Endothelial cell of umbilical vein (primary cell): Measurements from ENCODE around the gene GNAQ. TPM values are rescaled to one million over a fixed set of nuclear protein-coding genes. Genes with fewer than 3 reads are reported as not detected.

Experiments
- BruUV-seq: library from RNA; stranded (reverse); fragments of 400-500 nt; replicated peaks from 2 replicates; lab custom pipeline; 2021; lab: Mats Ljungman, UMichigan
- CTCF ChIA-PET: fragments of 300-600, 350-600 bp; sonication (Branson Sonifier 250); formaldehyde crosslinking; loops from one replicate; lab custom pipeline; 2021; ENCODE audit warnings: antibody characterized with exemption, inconsistent platforms; lab: Charles Lee
- POLR2A ChIA-PET: fragments of 300-600, 350-600 bp; sonication (Branson Sonifier 250); formaldehyde crosslinking; loops from one replicate; lab custom pipeline; 2021; ENCODE audit warnings: antibody characterized with exemption, inconsistent platforms; lab: Charles Lee
- DNase-seq: peaks from one replicate; pipeline ENCODE4 v3.0.0-alpha.2; 2011; ENCODE audit warnings: low read depth, low spot score
- FAIRE-seq: peaks from 2 replicates; lab custom pipeline; 2011; peaks lifted over from hg19 to GRCh38; lab: Jason Lieb, UNC
- H2AFZ ChIP-seq: 2 replicates; pipeline ENCODE4 v1.6.0; 2012; ENCODE audit warnings: low read depth, low read length, control low read depth, inconsistent platforms
- H3K27ac ChIP-seq: 2 replicates; pipeline ENCODE4 v1.5.1; 2011; ENCODE audit warnings: low read depth, mild to moderate bottlenecking, control low read depth, low read length, moderate library complexity; ENCODE audit not compliant: insufficient read depth
- H3K27me3 ChIP-seq, 2 experiments: 2 replicates each; pipeline versions ENCODE4 v1.6.0 to v1.6.1; 2011; ENCODE audit warnings: low read length in 2 of 2, mixed read lengths in 1 of 2; ENCODE audit not compliant: control insufficient read depth in 2 of 2, insufficient read depth in 2 of 2
- H3K36me3 ChIP-seq, 2 experiments: 2 replicates in 1 of 2; 3 replicates in 1 of 2; pipeline ENCODE4 v1.5.1; 2011; ENCODE audit warnings: low read length in 2 of 2, mild to moderate bottlenecking in 1 of 2, moderate library complexity in 1 of 2; ENCODE audit not compliant: control insufficient read depth in 2 of 2, insufficient read depth in 2 of 2; ENCODE audit errors: extremely low read depth in 1 of 2
- H3K4me1 ChIP-seq: 3 replicates; pipeline ENCODE4 v1.5.1; 2011; ENCODE audit warnings: mild to moderate bottlenecking, low read length; ENCODE audit not compliant: control insufficient read depth, insufficient read depth; ENCODE audit errors: extremely low read depth
- H3K4me2 ChIP-seq: 2 replicates; pipeline ENCODE4 v1.6.1; 2011; ENCODE audit warnings: low read length, control low read depth, mixed read lengths; ENCODE audit not compliant: insufficient read depth
- H3K4me3 ChIP-seq, 3 experiments: fragments of 200-600 bp in 1 of 3; sonication (generic), shearing (Covaris generic) in 1 of 3; replicated peaks in 1 of 3; 2 replicates each; pipeline ENCODE4 v1.5.1; 2011 to 2016; ENCODE audit warnings: control low read depth in 3 of 3, low read length in 3 of 3, mild to moderate bottlenecking in 2 of 3, inconsistent platforms in 1 of 3, low read depth in 1 of 3, moderate library complexity in 1 of 3; ENCODE audit not compliant: insufficient read depth in 1 of 3
- H3K79me2 ChIP-seq: 2 replicates; pipeline ENCODE4 v1.6.0; 2012; ENCODE audit warnings: low read length, inconsistent platforms; ENCODE audit not compliant: control insufficient read depth, insufficient read depth
- H3K9ac ChIP-seq: replicated peaks from 2 replicates; pipeline ENCODE3; 2011; ENCODE audit warnings: low read length, control low read depth; ENCODE audit not compliant: insufficient read depth; ENCODE audit errors: extremely low read depth
- H3K9me1 ChIP-seq: replicated peaks from 3 replicates; pipeline ENCODE4 v1.6.0; 2011; ENCODE audit warnings: mild to moderate bottlenecking, low read length; ENCODE audit not compliant: control insufficient read depth, insufficient read depth; ENCODE audit errors: extremely low read depth
- H3K9me3 ChIP-seq: replicated peaks from 2 replicates; pipeline ENCODE4 v1.5.1; 2012; ENCODE audit warnings: low read length, inconsistent platforms; ENCODE audit not compliant: control insufficient read depth, insufficient read depth
- H4K20me1 ChIP-seq: replicated peaks from 2 replicates; pipeline ENCODE3; 2011; ENCODE audit warnings: mild to moderate bottlenecking, low read length; ENCODE audit not compliant: control insufficient read depth, insufficient read depth; ENCODE audit errors: extremely low read depth
- CTCF ChIP-seq, 2 donors: IDR thresholded peaks; 1 replicate in 1 of 2; 2 replicates in 1 of 2; pipeline ENCODE4 v1.5.1; 2011; ENCODE audit warnings: low read length in 2 of 2, mild to moderate bottlenecking in 2 of 2, moderate library complexity in 2 of 2, control low read depth in 1 of 2, inconsistent platforms in 1 of 2, low read depth in 1 of 2; ENCODE audit not compliant: insufficient read depth in 1 of 2; ENCODE audit errors: extremely low read depth in 1 of 2
- EZH2 ChIP-seq: IDR thresholded peaks from 2 replicates; pipeline ENCODE4 v1.6.1; 2012; ENCODE audit warnings: borderline replicate concordance, low read depth, mild to moderate bottlenecking, moderate library complexity, low read length, inconsistent platforms; ENCODE audit not compliant: severe bottlenecking
- FOS ChIP-seq: IDR thresholded peaks from 2 replicates; pipeline ENCODE4 v1.6.1; 2011; ENCODE audit warnings: mild to moderate bottlenecking, low read length, moderate library complexity, borderline replicate concordance; ENCODE audit not compliant: insufficient read depth
- GATA2 ChIP-seq: IDR thresholded peaks from 2 replicates; pipeline ENCODE4 v1.7.0; 2011; ENCODE audit warnings: low read depth, mild to moderate bottlenecking, moderate library complexity, mixed read lengths, low read length; ENCODE audit not compliant: insufficient read length, insufficient read depth
- JUN ChIP-seq: IDR thresholded peaks from 2 replicates; pipeline ENCODE4 v1.6.1; 2011; ENCODE audit warnings: borderline replicate concordance, low read depth; ENCODE audit not compliant: insufficient read length, insufficient read depth
- MAX ChIP-seq: IDR thresholded peaks from 2 replicates; pipeline ENCODE4 v1.6.1; 2011; ENCODE audit not compliant: insufficient read depth, insufficient read length
- MYC ChIP-seq: IDR thresholded peaks from one replicate; pipeline ENCODE4 v1.6.1; 2011; ENCODE audit warnings: mild to moderate bottlenecking, low read depth, low read length
- POLR2A ChIP-seq: IDR thresholded peaks from 2 replicates; pipeline ENCODE4 v1.6.1; 2012; ENCODE audit warnings: low read depth, mild to moderate bottlenecking, control low read depth, low read length
- POLR2AphosphoS5 ChIP-seq: IDR thresholded peaks from 2 replicates; pipeline ENCODE4 v1.6.1; 2012; ENCODE audit warnings: low read depth, mild to moderate bottlenecking, control low read depth, low read length, moderate library complexity; ENCODE audit not compliant: insufficient read depth
- dilution Hi-C: fragments of 300-500 bp; cut with MboI; formaldehyde crosslinking; loops from one replicate; pipeline ENCODE4 v1.15.0; 2019; ENCODE audit warnings: low sequenced_read_pairs; ENCODE audit not compliant: extremely low pct_ligation_motif_present
- intact Hi-C: fragments of 100-400 bp; cut with micrococcal nuclease; formaldehyde crosslinking; loops from one replicate; pipeline ENCODE4 v1.10.0; 2022
- polyA plus RNA-seq, 4 experiments: library from polyadenylated mRNA; depleted of rRNA in 3 of 4; stranded (reverse) in 3 of 4; unstranded in 1 of 4; fragments of >200 nt; gene quantifications; 2 replicates each; pipeline versions ENCODE4 v1.2.1 to v1.2.3, GENCODE V29; 2011 to 2012; ENCODE audit warnings: missing spikeins in 1 of 4
- total RNA-seq: library from RNA; stranded (reverse); gene quantifications from 2 replicates; pipeline ENCODE4 v1.2.3, GENCODE V29; 2021

The GNAQ gene
- total and polyA plus RNA-seq, 2 donors (not counting 3 experiments of a cell fraction or from before 2014, with no cell fraction given), result 26.1 to 67.3 TPM

- CTCF ChIA-PET, result interaction anchor here (0.7 to 1.9 kb wide), 9 partner anchors 9 to 159 kb away, joined by 3 to 6 read pairs (median 5); no protein-coding TSS in a partner anchor
- Histone ChIP-seq H3K9me1 (no peaks in the 10 kb centered on the region), H3K27me3 (no peaks in the 10 kb centered on the region), H3K4me3 (no peak overlapping the region), H3K36me3 (no peaks in the 10 kb centered on the region), H3K4me1 (peaks cover 12% of the 10 kb centered on the region), H3K9ac (no peak overlapping the region), H2AFZ (no peak overlapping the region), H3K4me2 (no peak overlapping the region), H3K27ac (no peak overlapping the region), H3K9me3 (no peaks in the 10 kb centered on the region), H4K20me1 (peaks cover 2% of the 10 kb centered on the region), H3K79me2 (peaks cover 31% of the 10 kb centered on the region)
- intact Hi-C loops (no loop called here), dilution Hi-C loops (no loop called here)
- POLR2A ChIA-PET, result no interaction called here
- BruUV-seq, result no TSS peak
- DNase-seq (peak; percentile 49), FAIRE-seq (peak; percentile 65)
- TF ChIP-seq POLR2AphosphoS5, result no peak
- TF ChIP-seq CTCF (IDR thresholded peaks at IDR 0.05; ENCODE audit: extremely low read depth in 1 of 2, insufficient read depth in 1 of 2, low read depth in 1 of 2, low read length in 2 of 2), result no peak
- no peak for TF ChIP-seq POLR2A
- TF ChIP-seq MYC, result no peak
- TF ChIP-seq FOS, result no peak
Measured at GRCh38 chr9:77876091-77876490, 155.5 kb downstream of the GNAQ start.

- Histone ChIP-seq H4K20me1 (no peaks in the 10 kb centered on the region), H3K4me2 (no peak overlapping the region), H2AFZ (no peak overlapping the region), H3K27me3 (no peaks in the 10 kb centered on the region), H3K4me3 (no peak overlapping the region), H3K9me1 (no peaks in the 10 kb centered on the region), H3K9me3 (no peaks in the 10 kb centered on the region), H3K4me1 (peaks cover 12% of the 10 kb centered on the region), H3K9ac (no peak overlapping the region), H3K36me3 (no peaks in the 10 kb centered on the region), H3K79me2 (peaks cover 24% of the 10 kb centered on the region), H3K27ac (no peak overlapping the region)
- BruUV-seq, result no TSS peak
- dilution Hi-C loops, result no loop called here
- DNase-seq (no peak), FAIRE-seq (no peak)
- no peak for TF ChIP-seq POLR2A
- TF ChIP-seq EZH2, result no peak
- no peak for TF ChIP-seq JUN
- no peak for TF ChIP-seq FOS
- TF ChIP-seq CTCF (IDR thresholded peaks at IDR 0.05; ENCODE audit: extremely low read depth in 1 of 2, insufficient read depth in 1 of 2, low read depth in 1 of 2, low read length in 2 of 2), result no peak
- TF ChIP-seq POLR2AphosphoS5, result no peak
- TF ChIP-seq MAX, result no peak
- no peak for TF ChIP-seq GATA2
- no peak for TF ChIP-seq MYC
- intact Hi-C loops, result no loop called here
- CTCF ChIA-PET, result no interaction called here
- POLR2A ChIA-PET, result no interaction called here
Measured at GRCh38 chr9:77872863-77873262, 158.7 kb downstream of the GNAQ start.
